Neutrophil (primary cell): ENCODE measurements around the gene SLC7A6.
A peak's percentile ranks its signal among the peaks of the same experiment; 100 is the strongest.

Source experiments
- H3K27ac ChIP-seq: fragments of 200-600 bp; sonication (generic); 2 replicates; pipeline ENCODE4 v1.5.1; 2016; ENCODE audit warnings: mild to moderate bottlenecking, moderate library complexity
- H3K27me3 ChIP-seq: fragments of 200-600 bp; sonication (generic); 2 replicates; pipeline ENCODE4 v1.6.0; 2016; ENCODE audit warnings: mild to moderate bottlenecking
- H3K36me3 ChIP-seq: fragments of 200-600 bp; sonication (generic); 2 replicates; pipeline ENCODE4 v1.5.1; 2017
- H3K4me1 ChIP-seq, 2 experiments: fragments of 200-600 bp in 1 of 2; sonication (generic) in 1 of 2; 1 replicate in 1 of 2; 2 replicates in 1 of 2; pipeline versions ENCODE4 v1.5.1 to v1.6.1; 2013 to 2016; ENCODE audit warnings: low read depth in 1 of 2, low read length in 1 of 2, mild to moderate bottlenecking in 1 of 2, moderate library complexity in 1 of 2; ENCODE audit not compliant: control insufficient read depth in 1 of 2, insufficient read depth in 1 of 2
- H3K4me3 ChIP-seq, 2 experiments: fragments of 200-600 bp in 1 of 2; sonication (generic) in 1 of 2; 1 replicate in 1 of 2; 2 replicates in 1 of 2; pipeline ENCODE4 v1.5.1; 2013 to 2016; ENCODE audit warnings: low read depth in 1 of 2, low read length in 1 of 2, mild to moderate bottlenecking in 1 of 2, moderate library complexity in 1 of 2
- H3K9me3 ChIP-seq: fragments of 200-600 bp; sonication (generic); 2 replicates; pipeline ENCODE4 v1.5.1; 2016
- CTCF ChIP-seq: fragments of 200-600 bp; sonication (generic); IDR thresholded peaks from 2 replicates; pipeline ENCODE4 v1.5.1; 2016; ENCODE audit warnings: antibody characterized with exemption

SLC7A6 gene

GRCh38 chr16:68238029-68238345 lies 26.3 kb upstream of the SLC7A6 start:
- TF ChIP-seq CTCF = no peak
- peaks cover 41% of the 10 kb centered on the region for H3K27me3 ChIP-seq
- H3K9me3 ChIP-seq = no peaks in the 10 kb centered on the region
- H3K27ac ChIP-seq = peak overlapping the region; percentile 62
- peaks cover 32 to 34% of the 10 kb centered on the region in 2 experiments for H3K4me1 ChIP-seq
- peak overlapping the region; percentile 68 to 80 for H3K4me3 ChIP-seq
- no peaks in the 10 kb centered on the region for H3K36me3 ChIP-seq

GRCh38 chr16:68242085-68242484 lies 22.2 kb upstream of the SLC7A6 start:
- Histone ChIP-seq H3K27ac (no peak overlapping the region), H3K4me1 (peaks cover 38 to 47% of the 10 kb centered on the region in 2 experiments), H3K9me3 (no peaks in the 10 kb centered on the region), H3K27me3 (peaks cover 5% of the 10 kb centered on the region), H3K4me3 (no peak overlapping the region), H3K36me3 (no peaks in the 10 kb centered on the region)
- TF ChIP-seq CTCF = no peak

- Histone ChIP-seq H3K9me3 (no peaks in the 10 kb centered on the region), H3K27me3 (no peaks in the 10 kb centered on the region), H3K27ac (no peak overlapping the region), H3K4me1 (peaks cover 36 to 44% of the 10 kb centered on the region in 2 experiments), H3K36me3 (no peaks in the 10 kb centered on the region), H3K4me3 (no peak overlapping the region)
- no peak for TF ChIP-seq CTCF
Measured at GRCh38 chr16:68242926-68243858, 21.1 kb upstream of the SLC7A6 start.

GRCh38 chr16:68244481-68244902 lies 19.8 kb upstream of the SLC7A6 start:
- TF ChIP-seq CTCF = no peak
- Histone ChIP-seq H3K9me3 (no peaks in the 10 kb centered on the region), H3K4me1 (peaks cover 32 to 40% of the 10 kb centered on the region in 2 experiments), H3K27ac (no peak overlapping the region), H3K36me3 (no peaks in the 10 kb centered on the region), H3K27me3 (no peaks in the 10 kb centered on the region), H3K4me3 (peak overlapping the region; percentile 86 to 96)

GRCh38 chr16:68244903-68245853 lies 19.1 kb upstream of the SLC7A6 start, which contains the start of gene PLA2G15:
Gene PLA2G15, plus strand, starts transcription at chr16:68245373. Its CDS starts 54 bp downstream, at chr16:68245427.
- TF ChIP-seq CTCF = no peak
- Histone ChIP-seq H3K9me3 (no peaks in the 10 kb centered on the region), H3K4me3 (peak within 1 kb of the TSS; percentile 86 to 96), H3K36me3 (no peaks in the 10 kb centered on the region), H3K4me1 (peaks cover 25 to 34% of the 10 kb centered on the region in 2 experiments), H3K27me3 (no peaks in the 10 kb centered on the region), H3K27ac (peak within 1 kb of the TSS; percentile 28)
